Limb (tissue), 2 donors: Measurements from ENCODE around the gene SLC25A21.
"Not testable (repeated sequence)": the region's sequence is repeated elsewhere in the genome, so short reads cannot be mapped to it uniquely, and the experiment has no call there.

Experiments
- DNase-seq, 2 donors: peaks; one replicate each; pipeline ENCODE4 v3.0.0-alpha.2; 2016; ENCODE audit errors: extremely low spot score in 2 of 2

Gene SLC25A21

DNA sequence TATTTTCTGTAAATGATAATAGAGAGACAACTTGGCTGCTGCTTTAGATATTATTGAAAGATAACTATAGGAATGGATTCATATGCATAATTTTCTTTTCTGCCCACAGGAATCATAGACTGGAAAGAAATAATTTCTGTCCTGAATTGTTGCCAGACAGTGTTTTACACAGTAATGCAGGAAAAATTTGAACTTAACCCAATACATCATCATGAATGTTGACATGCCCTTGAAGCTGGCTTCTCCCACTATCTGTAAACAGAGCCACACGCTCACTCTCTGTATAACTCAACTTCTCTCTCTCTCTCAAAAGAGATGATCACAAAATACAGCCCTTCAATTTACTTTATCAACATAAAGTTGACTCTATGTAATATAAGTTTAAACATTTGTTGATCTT, 454.2 kb downstream of the SLC25A21 start:
- DNase-seq, result no peak

GRCh38 chr14:36717363-36717762, 455.0 kb downstream of the SLC25A21 start:
- no peak for DNase-seq

DNA sequence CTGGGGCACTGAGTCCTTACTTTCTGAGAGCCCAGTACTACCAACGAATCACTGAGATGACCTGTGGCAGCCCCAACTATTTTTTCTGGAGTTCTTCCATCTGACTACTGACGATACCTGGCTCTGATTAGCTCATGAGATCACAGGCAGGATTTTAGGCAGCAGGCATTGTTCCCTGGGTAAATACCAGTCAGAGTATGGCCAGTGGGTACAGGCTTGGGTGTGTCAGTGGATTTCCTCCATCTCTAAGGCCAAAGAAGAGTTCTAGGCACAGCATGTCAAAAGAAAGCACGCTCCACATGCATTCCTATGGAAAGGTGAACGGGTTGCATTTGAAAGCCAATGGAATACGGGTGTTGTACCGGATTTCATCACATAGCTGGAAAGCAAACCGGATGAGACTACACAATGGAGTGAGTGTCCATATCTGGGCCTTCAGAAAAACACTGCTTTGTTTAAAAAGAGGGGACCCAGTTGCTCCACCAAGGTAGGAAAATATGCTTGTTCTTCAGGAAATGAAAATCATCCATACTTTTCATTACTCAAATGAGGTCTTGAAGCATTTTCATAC, 455.7 kb downstream of the SLC25A21 start:
- no peak for DNase-seq

DNA sequence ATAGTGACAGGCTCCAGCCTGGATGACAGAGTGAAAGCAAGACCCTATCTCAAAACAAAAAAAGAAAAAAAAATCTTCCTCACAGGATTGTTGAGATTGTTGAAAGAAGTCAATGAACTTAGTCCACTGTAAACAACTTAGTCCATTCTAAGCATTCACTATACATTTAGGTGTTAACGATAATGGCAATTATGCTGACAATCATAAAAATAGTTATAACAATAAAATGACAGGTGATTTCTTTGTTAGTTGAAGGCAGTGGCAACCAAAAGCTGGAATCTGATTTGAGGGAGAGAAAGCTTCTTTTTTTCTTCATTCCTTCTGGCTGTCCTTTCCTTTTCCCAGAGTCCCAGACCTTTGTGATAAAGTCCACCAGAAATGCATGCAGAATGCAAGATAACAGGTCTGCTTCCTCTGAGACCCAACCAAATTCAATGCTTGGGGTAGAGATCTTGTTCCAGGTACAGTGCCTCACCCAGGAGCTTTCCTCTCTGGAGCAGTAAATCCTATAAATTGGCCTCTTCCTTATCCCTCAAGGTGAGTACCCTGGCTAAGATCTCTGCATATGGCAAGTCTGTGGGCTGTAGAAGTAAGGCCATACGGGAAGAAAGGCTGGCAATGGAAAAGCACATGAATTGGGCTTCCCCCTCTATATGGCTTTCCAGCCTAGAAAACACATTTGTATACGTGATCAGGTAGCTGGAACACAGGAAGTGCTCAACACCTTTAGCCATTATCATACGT, 458.3 kb downstream of the SLC25A21 start:
- DNase-seq, result no peak

DNA sequence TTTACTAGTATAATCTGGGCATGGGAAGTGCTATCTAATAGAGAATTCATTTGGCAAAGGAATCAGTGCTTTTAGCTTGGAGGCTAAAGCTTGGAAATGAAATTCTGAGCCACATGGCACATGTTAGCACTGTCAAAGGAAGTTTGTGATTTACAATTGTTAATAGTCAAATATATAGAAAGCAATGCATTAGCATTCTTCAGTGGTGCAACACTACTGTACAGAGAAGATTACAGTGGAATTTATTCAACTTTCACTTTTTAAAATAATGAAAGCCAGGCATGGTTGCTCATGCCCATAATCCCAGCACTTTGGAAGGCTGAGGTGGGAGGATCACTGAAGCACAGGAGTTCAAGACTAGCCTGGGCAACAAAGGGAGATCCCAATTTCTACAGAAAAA, 464.8 kb downstream of the SLC25A21 start:
- DNase-seq, result no peak

- DNase-seq, result no peak
Observed at GRCh38 chr14:36702474-36702873, 469.9 kb downstream of the SLC25A21 start.

DNA sequence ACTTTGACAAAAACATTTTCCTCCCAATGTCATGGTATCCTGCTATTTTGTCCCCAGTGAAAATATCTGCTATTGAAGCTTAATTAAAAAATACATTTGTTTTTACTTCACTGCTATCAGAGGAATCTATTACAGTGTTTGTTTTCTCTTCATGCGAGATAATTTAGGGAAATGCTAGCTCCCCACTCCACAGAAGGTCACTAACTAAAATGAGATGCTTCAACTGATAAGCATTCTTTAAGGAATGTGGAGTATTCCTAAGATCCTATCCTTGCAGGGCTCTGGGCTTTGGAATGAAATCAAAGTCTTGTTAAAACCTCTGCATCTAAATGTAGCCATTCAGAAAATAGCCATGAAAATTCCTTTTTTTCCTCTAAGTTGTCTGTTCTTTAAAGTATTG, 471.3 kb downstream of the SLC25A21 start:
- DNase-seq, result no peak

DNA sequence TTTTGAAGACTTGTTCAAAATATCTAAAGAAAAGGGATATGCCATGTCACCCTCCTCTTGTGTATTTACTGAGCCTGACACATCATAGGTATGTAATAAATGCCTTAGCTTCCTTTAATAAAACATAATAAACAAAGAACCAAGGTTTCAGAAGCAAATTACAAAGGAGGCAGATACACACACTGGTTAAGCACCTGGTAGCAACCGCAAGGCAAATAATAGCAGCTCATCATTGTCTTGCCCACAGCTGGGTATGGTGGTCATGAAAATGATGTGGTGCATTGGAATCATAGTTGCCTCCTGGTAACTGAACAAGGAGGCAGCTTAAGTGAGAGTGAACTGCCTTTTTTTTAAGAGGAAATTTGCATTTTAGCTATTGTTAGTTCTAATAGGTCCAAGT, 471.8 kb downstream of the SLC25A21 start:
- DNase-seq, result no peak

GRCh38 chr14:36699420-36699819, 473.0 kb downstream of the SLC25A21 start:
- not testable (repeated sequence) for DNase-seq

- DNase-seq, result no peak
Observed at GRCh38 chr14:36690311-36691040, 481.9 kb downstream of the SLC25A21 start.

- no peak for DNase-seq
Observed at GRCh38 chr14:36684946-36685345, 487.5 kb downstream of the SLC25A21 start.

- DNase-seq, result no peak
Observed at GRCh38 chr14:36683083-36683724, 489.2 kb downstream of the SLC25A21 start.

GRCh38 chr14:36682338-36682737, 490.1 kb downstream of the SLC25A21 start:
- no peak for DNase-seq

DNA sequence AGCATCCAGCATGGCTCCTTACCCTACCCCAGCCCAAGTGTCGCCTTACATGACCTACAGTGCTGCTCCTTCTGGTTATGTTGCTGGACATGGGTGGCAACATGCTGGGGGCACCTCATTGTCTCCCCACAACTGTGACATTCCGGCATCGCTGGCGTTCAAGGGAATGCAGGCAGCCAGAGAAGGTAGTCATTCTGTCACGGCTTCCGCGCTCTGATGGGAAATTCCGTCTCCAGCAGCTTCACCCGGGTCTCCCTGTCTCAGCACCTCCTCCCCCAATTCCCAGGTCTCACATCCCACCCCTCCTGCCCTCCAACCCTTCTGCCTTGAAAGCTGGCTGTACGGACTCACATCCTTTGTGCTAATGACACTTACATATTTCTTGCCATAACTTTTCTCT, 496.2 kb downstream of the SLC25A21 start:
- no peak for DNase-seq

- no peak for DNase-seq
Observed at GRCh38 chr14:36675581-36675980, 496.8 kb downstream of the SLC25A21 start.

DNA sequence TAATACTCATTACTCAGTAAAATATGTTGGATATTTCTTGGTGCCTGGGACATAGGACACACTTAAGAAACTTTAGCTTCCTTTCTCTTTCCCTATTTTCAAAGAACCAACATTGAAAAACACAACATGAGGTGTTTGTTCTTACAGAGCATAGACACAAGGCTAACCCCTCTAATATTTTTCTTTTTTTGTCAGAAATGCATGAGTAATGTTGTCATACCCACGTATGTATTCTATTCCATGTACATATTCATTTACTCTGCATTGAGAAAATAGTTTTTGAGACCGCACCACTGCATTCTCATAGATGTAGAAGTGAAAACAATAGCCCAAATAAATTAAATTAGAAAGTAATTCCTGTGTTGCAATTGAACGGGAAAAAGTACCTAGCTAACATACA, 497.7 kb downstream of the SLC25A21 start:
- DNase-seq, result no peak

GRCh38 chr14:36672095-36672494, 500.3 kb downstream of the SLC25A21 start:
- no peak for DNase-seq

DNA sequence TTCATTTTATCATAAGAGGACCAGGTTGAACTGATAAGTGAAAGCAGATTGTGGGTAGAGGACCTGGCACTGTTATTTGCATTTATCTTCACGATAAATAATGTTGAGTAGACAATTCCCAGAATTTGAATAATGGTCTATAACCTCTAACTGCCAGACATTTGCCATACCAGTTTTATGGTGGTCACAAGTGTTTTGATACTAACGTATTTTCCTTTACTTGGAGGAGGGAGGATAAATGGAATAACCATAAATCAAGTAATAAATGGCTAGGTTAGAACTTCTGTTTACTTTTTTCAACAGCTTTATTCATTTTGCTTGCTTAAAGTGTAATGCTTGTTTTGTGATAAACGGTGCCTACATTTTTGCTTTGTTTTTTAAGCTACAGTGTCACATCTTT, 501.3 kb downstream of the SLC25A21 start:
- no peak for DNase-seq

DNA sequence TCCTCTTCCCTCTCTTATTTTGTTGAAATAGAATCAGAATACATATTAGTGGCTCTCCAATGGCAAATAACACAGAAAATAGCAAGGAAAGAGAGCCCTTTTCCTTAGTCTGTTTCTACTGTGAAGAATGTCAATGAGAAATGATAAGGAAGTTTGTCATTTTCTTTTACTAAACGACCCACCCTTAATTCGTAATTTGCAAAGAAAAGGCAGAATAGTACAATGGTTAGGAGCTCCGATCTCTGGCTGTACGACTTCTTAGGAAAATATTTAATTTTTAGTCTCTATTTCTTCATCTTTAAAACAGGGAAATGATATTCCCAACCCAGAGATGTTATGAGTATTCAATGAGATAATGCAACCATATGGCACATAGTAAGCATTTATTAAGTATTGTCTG, 504.7 kb downstream of the SLC25A21 start:
- DNase-seq, result no peak

- peak in 1 of 2 donors; percentile 58 for DNase-seq
Observed at GRCh38 chr14:36666416-36667206, 505.8 kb downstream of the SLC25A21 start.

- no peak for DNase-seq
Observed at GRCh38 chr14:36665887-36666415, 506.5 kb downstream of the SLC25A21 start.
